Psoas muscle (tissue), 8 donors: ENCODE measurements around the gene HNRNPK. TPM values are rescaled to one million over a fixed set of nuclear protein-coding genes. Genes with fewer than 3 reads are reported as not detected.

Source experiments
- ATAC-seq, 4 donors: fragments of 200-7000 bp; cut with Tn5 transposase; one replicate each; pipeline ENCODE4 v1.9.1; 2020; ENCODE audit warnings: moderate library complexity in 3 of 4, mild to moderate bottlenecking in 2 of 4
- DNase-seq, 2 donors: peaks; one replicate each; pipeline ENCODE4 v3.0.0-alpha.2; 2020
- H3K27ac ChIP-seq: fragments of 200-600 bp; one replicate; pipeline ENCODE4 v1.8.0; 2022
- H3K27me3 ChIP-seq, 3 donors: fragments of 200-600 bp in 1 of 3; one replicate each; pipeline versions ENCODE4 v1.6.1 to v1.8.0; 2013 to 2022; ENCODE audit warnings: low read length in 2 of 3, mild to moderate bottlenecking in 2 of 3, moderate library complexity in 1 of 3; ENCODE audit not compliant: insufficient read depth in 3 of 3
- H3K36me3 ChIP-seq, 2 donors: fragments of 200-600 bp in 1 of 2; one replicate each; pipeline versions ENCODE4 v1.6.1 to v1.8.0; 2013 to 2022; ENCODE audit warnings: low read depth in 1 of 2, mild to moderate bottlenecking in 1 of 2, moderate library complexity in 1 of 2; ENCODE audit not compliant: insufficient read depth in 1 of 2
- H3K4me1 ChIP-seq: fragments of 200-600 bp; one replicate; pipeline ENCODE4 v1.8.0; 2022
- H3K4me3 ChIP-seq: fragments of 200-600 bp; one replicate; pipeline ENCODE4 v1.8.0; 2022; ENCODE audit warnings: mild to moderate bottlenecking
- H3K9me3 ChIP-seq: fragments of 200-600 bp; one replicate; pipeline ENCODE4 v1.8.0; 2022
- WGBS, 3 donors: extraction: QIAGEN DNeasy Blood & Tissue Kit; methylation state at CpG; one replicate each; pipeline versions ENCODE4 v1.1.6 to v1.1.7; 2013; 5-methylcytosine and 5-hydroxymethylcytosine counted together
- intact Hi-C, 2 donors: fragments of 100-400 bp; cut with DNase I; formaldehyde crosslinking; loops; one replicate each; pipeline versions ENCODE4 v1.11.0 to v1.14.2; 2022
- polyA plus RNA-seq, 3 donors: library from polyadenylated mRNA; stranded (reverse); fragments of 200-250 nt; gene quantifications; one replicate each; pipeline ENCODE4 v1.2.3, GENCODE V29; 2013
- total RNA-seq, 4 donors: library from RNA; stranded (reverse); fragmentation: NEBNext Ultra II Directional in 2 of 4; extraction: Animal tissue kit (Norgen Biotek cat#: 25700) in 2 of 4; gene quantifications; one replicate each; pipeline versions ENCODE4 v1.2.1 to v1.2.4, GENCODE V29; 2021 to 2023
- TF ChIP-seq, protein P1 (sequence below): fragments of 200-600 bp; IDR thresholded peaks from one replicate; pipeline ENCODE4 v1.8.0; 2022; ENCODE audit warnings: antibody characterized with exemption
- donor health status: healthy with polysubstance abuse.
- donor health status: DM: no; HTN: no; CAD: no; lungs with moderate emphysema.
- donor health status: Bipolar disorder and iron deficiency.
- donor health status: healthy.
- donor health status: DM: yes; HTN: yes; CAD: no.
- donor health status: DM: no; HTN: no; CAD: no.
- donor health status: DM: no; HTN: no; CAD: no.
- donor health status: DM: yes; HTN: yes; CAD: no.

The HNRNPK gene
- total and polyA plus RNA-seq, 7 donors = 241 to 369 (median 337) TPM

DNA sequence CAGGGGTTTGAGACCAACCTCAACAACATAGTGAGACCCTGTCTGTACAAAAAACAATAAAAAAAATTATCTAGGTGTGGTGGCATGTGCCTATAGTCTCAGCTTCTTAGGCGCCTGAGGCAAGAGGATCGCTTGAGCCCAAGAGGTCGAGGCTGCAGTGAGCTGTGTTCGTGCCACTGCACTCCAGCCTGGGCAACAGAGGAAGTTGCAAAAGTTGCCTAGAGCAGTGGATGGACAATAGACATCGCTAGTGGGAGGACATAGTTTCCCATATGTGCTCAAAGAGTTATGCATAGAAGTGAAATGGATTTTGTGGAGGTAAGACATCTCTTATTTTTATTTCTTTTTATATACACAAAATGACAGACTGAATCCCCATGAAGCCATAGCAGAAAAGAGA is 19.0 kb downstream of the HNRNPK start:
- Histone ChIP-seq H3K27ac (no peak overlapping the region), H3K36me3 (no peaks in the 10 kb centered on the region), H3K4me3 (no peak overlapping the region), H3K9me3 (no peaks in the 10 kb centered on the region), H3K27me3 (no peaks in the 10 kb centered on the region), H3K4me1 (no peaks in the 10 kb centered on the region)
- DNase-seq (no peak), ATAC-seq (no peak)
- 88 to 95% (median 91%) methylated on average over 5 of the region's 5 CpGs for WGBS, 3 donors
- TF ChIP-seq, protein P1, sequence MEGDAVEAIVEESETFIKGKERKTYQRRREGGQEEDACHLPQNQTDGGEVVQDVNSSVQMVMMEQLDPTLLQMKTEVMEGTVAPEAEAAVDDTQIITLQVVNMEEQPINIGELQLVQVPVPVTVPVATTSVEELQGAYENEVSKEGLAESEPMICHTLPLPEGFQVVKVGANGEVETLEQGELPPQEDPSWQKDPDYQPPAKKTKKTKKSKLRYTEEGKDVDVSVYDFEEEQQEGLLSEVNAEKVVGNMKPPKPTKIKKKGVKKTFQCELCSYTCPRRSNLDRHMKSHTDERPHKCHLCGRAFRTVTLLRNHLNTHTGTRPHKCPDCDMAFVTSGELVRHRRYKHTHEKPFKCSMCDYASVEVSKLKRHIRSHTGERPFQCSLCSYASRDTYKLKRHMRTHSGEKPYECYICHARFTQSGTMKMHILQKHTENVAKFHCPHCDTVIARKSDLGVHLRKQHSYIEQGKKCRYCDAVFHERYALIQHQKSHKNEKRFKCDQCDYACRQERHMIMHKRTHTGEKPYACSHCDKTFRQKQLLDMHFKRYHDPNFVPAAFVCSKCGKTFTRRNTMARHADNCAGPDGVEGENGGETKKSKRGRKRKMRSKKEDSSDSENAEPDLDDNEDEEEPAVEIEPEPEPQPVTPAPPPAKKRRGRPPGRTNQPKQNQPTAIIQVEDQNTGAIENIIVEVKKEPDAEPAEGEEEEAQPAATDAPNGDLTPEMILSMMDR = no peak
- intact Hi-C loops = no loop called here

DNA sequence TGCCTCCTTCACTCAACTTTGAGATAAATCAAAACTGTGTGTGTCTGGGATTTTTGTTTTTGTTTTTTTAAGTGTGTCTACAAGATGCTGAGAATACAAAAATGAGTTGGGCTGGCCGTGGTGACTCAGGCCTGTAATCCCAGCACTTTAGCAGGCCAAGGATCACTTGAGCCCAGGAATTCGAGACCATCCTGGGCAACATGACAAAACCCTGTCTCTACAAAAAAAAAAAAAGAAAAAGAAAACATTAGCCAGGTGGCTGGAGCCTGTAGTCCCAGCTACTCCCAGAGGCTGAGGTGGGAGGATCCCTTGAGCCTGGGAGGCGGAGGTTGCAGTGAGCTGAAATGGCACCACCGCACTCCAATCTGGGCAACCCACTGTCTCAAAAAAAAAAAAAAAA is 21.0 kb downstream of the HNRNPK start:
- no peak overlapping the region for H3K4me3 ChIP-seq
- peaks cover 0 to 11% of the 10 kb centered on the region in 2 donors for H3K36me3 ChIP-seq
- intact Hi-C loops = no loop called here
- no peak overlapping the region for H3K27ac ChIP-seq
- DNase-seq (no peak), ATAC-seq (peak; percentile 19 to 48 (median 24))
- TF ChIP-seq, protein P1 = no peak
- H3K9me3 ChIP-seq = no peaks in the 10 kb centered on the region
- no peaks in the 10 kb centered on the region for H3K4me1 ChIP-seq
- H3K27me3 ChIP-seq = no peaks in the 10 kb centered on the region
- WGBS, 3 donors = 36 to 43% (median 40%) methylated on average over 4 of the region's 4 CpGs

- H3K9me3 ChIP-seq = no peaks in the 10 kb centered on the region
- H3K4me3 ChIP-seq = peak overlapping the region; percentile 71
- no peaks in the 10 kb centered on the region for H3K4me1 ChIP-seq
- WGBS, 3 donors = 34 to 58% (median 40%) methylated on average over 4 of the region's 4 CpGs
- peaks cover 0 to 28% of the 10 kb centered on the region in 2 donors for H3K36me3 ChIP-seq
- TF ChIP-seq, protein P1 = no peak
- ATAC-seq = peak in 1 of 4 donors; percentile 3
- peak overlapping the region; percentile 80 for H3K27ac ChIP-seq
- H3K27me3 ChIP-seq = no peaks in the 10 kb centered on the region
- DNase-seq = no peak
- intact Hi-C loops = loop anchor here in 1 of 2 donors (2.0 kb wide), 1 partner anchor 24 kb away; the partner anchor contains the start of genes HNRNPK and RMI1
Observed at GRCh38 chr9:83957248-83957513, 22.8 kb downstream of the HNRNPK start.

GRCh38 chr9:83956436-83957247 is 23.4 kb downstream of the HNRNPK start:
- Histone ChIP-seq H3K27me3 (no peaks in the 10 kb centered on the region), H3K27ac (peak overlapping the region; percentile 80), H3K4me3 (peak overlapping the region; percentile 71), H3K36me3 (peaks cover 0 to 34% of the 10 kb centered on the region in 2 donors), H3K4me1 (no peaks in the 10 kb centered on the region), H3K9me3 (no peaks in the 10 kb centered on the region)
- ATAC-seq (peak; percentile 86 to 94 (median 92)), DNase-seq (peak; percentile 83 to 91)
- WGBS, 3 donors = 0 to 2% (median 1%) methylated on average over 55 to 57 of the region's 57 CpGs
- TF ChIP-seq, protein P1 = no peak
- intact Hi-C loops = loop anchor here in 1 of 2 donors (2.0 kb wide), 1 partner anchor 24 kb away; the partner anchor contains the start of genes HNRNPK and RMI1
